Activated T-cell treated with anti-CD3 and anti-CD28 coated beads for 4 hours (primary cell): ENCODE data around the gene IL17RC.
A peak's percentile ranks its signal among the peaks of the same experiment; 100 is the strongest.

Experiments used
- DNase-seq: peaks from one replicate; pipeline ENCODE4 v3.0.0-alpha.2; 2020

Gene IL17RC

GRCh38 chr3:9947025-9947995 lies 30.4 kb downstream of the IL17RC start:
- no peak for DNase-seq

DNA sequence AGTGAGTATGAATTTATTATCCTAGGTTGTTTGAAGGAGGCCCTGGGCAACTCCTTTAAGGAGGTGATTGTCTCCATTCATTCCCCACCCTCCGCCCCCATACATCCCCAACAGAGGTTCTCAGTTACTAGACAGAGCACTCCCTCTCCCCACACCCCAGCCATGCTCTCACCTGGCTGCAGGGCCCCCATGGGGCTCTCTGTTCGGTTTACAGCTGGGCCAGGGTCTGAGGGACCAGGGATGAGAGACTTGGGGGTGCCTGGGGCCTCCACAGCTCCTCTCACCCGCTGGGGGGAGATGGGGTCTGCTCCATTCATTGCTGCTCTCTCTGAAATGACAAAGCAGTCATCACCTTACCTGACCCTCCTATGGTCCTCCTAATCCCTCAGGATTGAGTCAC lies 31.7 kb downstream of the IL17RC start:
- DNase-seq: no peak

GRCh38 chr3:9949115-9949514 lies 32.2 kb downstream of the IL17RC start:
- no peak for DNase-seq

DNA sequence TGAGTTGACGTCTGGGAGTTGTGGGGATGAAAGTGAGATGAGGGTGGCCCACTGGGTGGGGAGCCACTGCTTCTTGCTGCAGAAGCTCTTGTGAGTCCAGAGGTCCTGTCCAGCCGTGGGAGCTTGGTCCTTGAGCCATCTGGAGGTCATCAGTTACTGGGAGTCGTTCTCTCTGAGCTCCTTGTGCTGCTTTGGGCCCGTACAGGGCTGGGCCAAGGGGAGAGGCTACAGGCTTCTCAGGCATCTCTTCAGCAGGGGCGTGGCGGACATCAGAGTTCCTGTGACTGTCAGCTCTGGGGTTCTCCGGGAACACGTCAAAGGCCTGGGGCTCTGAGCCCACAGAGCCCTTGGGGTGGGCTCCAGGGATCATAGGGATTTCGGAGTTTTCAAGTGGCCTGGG lies 32.7 kb downstream of the IL17RC start:
- DNase-seq: no peak

- DNase-seq: no peak
Observed at GRCh38 chr3:9951126-9951525, 34.2 kb downstream of the IL17RC start.

- DNase-seq: no peak
Observed at GRCh38 chr3:9951598-9951961, 34.7 kb downstream of the IL17RC start.

GRCh38 chr3:9951962-9952805 lies 35.3 kb downstream of the IL17RC start, which contains the start of gene PRRT3:
Gene PRRT3 (minus strand): TSS chr3:9952408. CDS start chr3:9950115, 2,293 bp downstream.
- DNase-seq: peak; percentile 37

- DNase-seq: no peak
Observed at GRCh38 chr3:9955067-9955502, 38.2 kb downstream of the IL17RC start.

DNA sequence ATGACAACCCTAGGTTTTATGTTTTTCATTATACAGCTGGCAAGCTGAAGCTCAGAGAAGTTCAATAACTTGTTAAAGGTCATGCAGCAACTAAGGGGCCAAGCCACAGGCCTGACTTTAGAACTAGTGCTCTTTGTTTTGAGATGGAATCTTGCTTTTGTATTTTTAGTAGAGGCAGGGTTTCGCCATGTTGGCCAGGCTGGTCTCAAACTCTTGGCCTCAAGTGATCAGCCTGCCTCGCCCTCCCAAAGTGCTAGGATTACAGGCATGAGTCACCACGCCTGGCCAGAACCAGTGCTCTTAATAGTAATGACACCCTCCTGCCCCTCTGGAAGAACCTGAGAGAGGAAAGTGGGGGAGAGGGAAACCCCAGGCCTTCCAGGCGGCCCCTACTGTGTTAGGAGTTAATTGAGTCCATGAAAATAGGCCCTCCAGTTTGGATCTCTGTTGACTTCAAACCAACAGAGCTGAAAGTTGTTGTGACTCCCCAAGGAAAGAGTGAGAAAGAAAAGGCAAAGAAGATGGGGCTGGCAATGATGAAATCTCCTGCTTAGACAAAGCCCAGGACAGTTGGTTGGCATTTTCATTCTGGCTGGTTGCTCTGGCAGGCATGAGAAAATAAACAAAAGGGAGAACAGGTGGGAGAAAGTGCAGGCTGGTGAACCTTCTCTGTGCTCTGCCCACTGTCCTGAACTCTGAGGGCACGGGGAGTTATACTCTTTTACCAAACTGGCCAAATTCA lies 38.9 kb downstream of the IL17RC start:
- no peak for DNase-seq

GRCh38 chr3:9957214-9957613 lies 40.3 kb downstream of the IL17RC start:
- DNase-seq: no peak

- DNase-seq: no peak
Observed at GRCh38 chr3:9965200-9965875, 48.4 kb downstream of the IL17RC start.

GRCh38 chr3:9966841-9967240 lies 49.9 kb downstream of the IL17RC start:
- no peak for DNase-seq

DNA sequence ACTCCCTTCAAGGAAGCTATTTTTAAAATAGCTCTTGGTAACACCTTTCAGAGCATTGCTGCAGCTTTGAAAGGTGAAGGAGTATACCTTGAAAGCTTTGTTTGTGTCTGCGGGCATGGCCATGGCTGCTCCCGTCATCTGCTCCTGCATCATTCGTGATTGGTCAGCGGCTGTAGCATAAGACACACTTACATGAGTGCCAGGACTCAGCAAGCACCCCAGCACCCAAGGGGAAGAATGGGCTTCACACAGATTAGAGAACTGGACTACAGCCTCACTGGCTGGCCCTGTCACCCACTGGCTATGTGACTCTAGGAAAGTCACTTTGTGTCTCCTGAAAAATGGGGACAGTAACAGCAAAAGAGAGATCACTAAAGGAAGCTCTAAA lies 52.7 kb downstream of the IL17RC start:
- no peak for DNase-seq

- DNase-seq: no peak
Observed at GRCh38 chr3:9970020-9970652, 53.2 kb downstream of the IL17RC start.

GRCh38 chr3:9976721-9977709 lies 60.1 kb downstream of the IL17RC start:
- DNase-seq: no peak

- no peak for DNase-seq
Observed at GRCh38 chr3:9978710-9979305, 61.9 kb downstream of the IL17RC start.

GRCh38 chr3:9980251-9980650 lies 63.4 kb downstream of the IL17RC start:
- no peak for DNase-seq
